Nucleus accumbens (tissue), 56 donors: Measurements from ENCODE around the gene DENND4B.
A peak's percentile ranks its signal among the peaks of the same experiment; 100 is the strongest.

ENCODE experiments used
- DNase-seq, 56 donors: peaks; one replicate each; lab custom pipeline; 2025; lab: John Stamatoyannopoulos, UW

The DENND4B gene

DNA sequence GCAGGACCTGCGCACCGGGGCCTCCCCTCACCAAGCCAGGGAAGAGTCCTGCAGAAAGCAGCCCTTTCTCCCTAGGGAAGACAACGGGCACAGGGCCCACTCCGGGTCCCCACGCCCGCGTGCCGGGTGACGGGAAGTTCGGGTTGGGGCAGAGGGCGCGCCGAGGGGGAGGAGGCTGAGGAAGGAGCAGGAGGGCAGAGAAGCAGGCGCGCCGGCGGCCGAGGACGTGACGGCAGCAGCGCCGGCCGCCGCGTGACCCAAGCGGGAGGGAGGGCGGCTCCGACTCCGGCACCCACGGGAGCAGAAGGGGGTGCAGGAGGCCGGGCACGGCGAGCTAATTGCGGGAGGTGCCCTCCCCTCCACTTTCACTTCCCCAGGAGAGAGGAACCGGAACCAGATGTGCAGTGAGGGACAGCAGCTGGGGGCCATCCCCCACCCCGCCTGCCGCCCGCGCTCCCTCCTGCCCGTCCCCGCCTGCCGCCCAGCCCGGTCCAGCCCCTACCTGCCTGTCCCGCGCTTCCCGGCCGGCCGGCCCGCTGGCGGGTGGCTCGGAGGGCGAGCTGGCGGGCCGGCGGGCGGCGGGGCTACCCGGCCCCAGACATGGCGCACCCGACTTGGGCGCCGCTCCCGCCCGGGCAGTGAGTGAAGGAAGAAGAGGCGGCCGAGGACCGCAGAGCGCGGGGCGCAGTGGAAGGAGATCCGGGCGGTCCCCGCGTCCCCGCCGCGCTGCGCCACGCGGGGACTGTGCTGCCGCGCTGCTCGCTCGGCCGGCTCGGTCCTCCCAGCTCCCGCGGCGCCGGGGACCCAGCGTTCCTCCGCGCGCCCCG lies 510 bp downstream of the DENND4B start:
- DNase-seq: peak in 54 of 56 donors; percentile 23 to 83 (median 64)

DNA sequence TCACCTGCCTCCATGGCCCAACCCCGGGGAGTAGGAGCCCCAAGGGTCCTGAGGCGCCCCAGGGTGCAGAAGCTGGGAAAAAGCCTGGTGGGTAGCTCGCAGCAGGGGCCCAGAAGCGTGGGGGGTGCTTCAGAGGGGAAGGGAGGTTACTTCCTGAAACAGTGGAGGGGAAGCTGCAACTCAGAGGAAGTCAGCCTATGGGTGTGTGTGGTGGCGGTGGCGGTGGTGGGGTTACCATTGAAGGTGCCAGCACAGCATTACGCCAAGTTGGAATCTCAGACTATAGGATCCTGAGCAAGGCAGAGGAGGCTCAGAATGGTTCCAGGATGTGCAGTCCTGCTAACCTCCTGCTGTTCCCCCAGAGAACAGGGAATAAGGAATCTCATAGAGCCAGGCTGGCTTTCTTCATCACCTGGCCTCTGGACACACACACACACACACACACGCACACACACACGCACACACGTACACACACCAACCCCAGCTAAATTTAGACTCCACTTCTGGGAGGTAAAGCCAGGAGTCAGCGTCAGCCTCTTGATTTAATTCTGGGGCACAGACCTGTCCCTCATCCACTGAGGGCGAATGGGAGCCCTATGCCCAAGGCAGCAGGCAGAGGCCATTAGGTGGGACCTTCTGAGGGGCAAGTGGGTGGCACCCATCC lies 1.3 kb downstream of the DENND4B start:
- peak in 7 of 56 donors; percentile 7 to 52 (median 27) for DNase-seq

DNA sequence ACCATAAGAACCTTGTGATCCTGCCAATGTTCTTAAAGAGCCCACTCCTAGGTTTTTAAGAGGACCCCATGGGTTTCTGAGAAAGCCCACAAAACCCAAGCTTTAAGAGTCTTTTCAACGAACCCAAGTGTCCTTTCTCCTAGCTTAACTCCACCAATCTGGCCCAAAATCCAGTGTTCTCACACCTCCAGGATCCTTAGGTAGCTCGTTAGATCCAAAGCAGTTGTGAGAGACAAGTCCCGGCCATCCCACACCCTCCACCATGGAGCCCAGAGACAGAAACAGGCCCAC lies 1.7 kb downstream of the DENND4B start:
- DNase-seq: no peak

DNA sequence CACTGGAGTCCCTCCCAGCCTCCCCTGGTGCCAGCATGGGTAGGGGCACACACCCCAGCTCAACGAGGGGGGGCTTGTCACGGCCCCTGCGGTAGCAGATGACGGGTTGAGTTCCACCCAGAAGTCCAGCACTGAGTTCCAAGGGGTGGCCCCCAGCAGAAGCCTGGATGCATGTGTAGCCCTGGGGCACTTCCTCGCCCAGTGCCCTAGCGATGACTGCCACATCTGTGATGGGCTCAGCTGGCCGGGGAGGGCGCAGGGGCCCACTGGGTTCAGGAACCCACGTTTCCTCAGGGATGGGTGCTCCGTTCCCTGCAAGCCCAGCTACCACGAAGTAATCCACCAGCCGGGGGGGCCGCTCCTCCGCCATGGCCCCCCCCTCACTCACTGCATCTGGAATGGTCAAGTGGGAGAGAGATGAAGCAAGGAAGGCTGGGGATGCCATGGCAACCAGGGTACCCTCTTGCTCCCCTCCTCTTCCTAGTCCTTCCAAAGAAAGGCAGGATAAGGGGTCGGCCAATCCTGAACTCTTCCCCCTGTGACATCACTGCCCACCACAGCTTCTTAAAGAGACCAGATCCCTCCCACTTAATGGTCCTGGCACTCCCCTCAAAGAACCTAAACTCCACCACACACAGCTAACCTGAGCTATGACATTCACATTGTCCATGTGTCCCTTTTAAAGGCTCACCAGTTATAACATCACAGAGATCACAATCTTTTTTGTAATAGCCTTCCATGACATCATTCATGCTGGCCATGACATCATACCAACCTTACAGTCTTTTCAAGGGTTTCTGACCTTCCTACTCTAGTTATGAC lies 2.3 kb downstream of the DENND4B start:
- no peak for DNase-seq

DNA sequence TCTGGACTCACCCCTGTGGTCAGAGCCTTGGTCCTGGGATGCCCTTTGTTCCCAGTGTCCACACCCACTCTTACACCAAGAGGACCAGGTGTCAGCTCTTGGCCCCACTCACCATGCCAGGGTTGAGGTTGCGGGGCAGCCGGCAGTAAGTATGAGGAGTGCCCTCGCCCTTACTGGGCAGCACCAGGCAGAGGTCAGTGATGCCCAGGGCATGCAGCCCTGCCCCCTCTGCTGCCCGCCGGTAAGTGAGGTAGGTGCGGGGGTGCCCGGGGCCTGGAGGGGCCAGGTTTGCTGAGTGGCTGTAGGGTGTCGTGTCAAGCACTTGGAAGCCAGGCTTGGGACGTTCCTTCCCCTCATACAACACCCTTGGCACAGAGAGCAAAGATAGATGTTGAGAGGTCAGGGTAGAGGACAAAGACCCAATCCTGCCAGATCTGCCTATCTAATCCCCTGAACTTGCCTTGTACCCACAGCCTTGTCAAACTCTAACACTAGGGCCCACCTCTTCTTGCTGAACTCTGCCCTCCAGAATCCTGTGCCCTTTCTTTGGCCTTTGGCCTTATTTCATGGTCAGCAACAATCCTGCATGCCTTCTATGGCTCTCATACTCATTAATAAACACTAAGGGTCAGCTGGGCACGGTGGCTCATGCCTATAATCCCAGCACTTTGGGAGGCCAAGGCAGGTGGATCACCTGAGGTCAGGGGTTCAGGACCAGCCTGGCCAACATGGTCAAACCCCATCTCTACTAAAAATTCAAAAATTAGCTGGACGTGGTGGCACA lies 3.6 kb downstream of the DENND4B start:
- no peak for DNase-seq

DNA sequence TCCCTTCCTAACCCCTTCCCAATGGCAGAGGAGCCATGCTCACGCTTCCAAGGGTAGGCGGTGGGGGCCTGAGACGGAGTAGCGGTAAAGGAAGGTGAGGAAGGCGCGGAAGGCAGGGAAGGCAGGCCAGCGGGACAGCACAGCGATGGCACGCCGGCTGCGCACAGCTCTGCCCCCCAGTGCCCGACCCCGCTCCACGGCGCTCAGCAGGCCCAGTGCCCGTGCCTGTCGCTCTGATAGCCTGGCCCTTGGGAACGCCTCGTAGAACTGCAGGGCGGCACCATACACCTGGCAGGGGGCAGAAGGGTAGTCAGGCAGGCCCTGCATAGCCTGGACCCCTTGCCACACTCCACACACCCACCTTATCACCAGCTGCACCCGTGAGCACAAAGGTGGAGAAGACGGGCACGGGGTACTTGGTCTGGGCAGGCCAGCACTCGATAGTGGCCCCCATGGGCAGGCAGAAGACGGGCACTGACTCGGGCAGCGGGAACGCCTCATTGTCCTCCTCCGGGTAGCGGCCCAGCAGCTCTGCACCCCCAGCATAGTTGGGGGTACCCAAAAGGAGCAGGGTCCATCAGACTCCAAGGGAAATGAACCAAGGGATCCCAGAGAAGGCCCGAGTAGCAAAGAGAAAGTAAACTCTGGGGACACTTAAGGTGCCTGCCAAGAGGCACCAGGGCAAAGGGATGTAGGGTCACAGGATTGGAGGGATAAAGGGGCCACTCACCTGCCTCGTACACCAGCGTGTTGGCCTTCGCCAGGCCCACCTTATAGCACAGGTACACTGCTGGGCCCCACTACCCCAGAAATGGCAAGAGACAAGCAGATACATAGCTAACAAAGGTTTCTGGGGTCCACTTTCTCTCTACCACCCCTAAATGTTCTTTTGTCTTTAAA lies 4.4 kb downstream of the DENND4B start:
- no peak for DNase-seq

DNA sequence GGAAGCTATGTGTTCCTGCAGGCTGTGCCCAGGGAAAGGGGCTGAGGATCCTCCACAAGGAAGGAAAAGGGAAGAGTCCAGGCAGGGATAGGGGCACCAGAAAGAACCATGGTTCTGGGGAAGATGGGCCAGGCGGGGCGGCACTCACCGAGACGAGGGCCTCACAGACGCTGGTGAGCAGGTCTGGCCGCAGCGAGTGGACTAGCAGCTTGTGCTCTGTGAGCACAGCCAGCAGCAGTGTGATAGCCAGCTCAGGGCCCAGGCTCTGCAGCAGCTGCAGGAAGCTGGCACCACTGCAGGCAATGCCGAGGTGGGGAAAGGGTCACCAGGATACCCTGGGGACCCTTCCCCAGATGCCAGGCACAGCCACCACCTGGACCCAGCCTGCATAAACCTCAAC lies 5.8 kb downstream of the DENND4B start:
- DNase-seq: no peak

DNA sequence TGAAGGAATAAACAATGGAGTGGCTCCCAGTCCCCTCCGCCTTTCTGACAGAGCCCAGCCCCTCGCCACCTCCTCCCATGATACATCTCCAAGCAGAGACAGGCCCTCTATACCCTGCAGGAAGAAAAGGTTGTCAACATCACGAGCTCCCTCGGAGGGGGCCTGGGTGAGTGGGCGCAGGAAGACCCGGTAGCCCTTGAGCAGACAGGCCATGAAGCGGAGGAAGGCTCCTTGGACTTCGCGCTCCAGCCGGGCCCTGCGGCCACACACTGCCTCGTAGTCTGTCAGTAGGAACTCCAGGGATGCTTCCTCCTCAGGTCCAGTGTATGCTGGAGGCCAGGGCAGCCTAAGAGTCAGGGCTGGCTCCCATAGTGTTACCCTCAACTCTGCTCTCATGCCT lies 7.0 kb downstream of the DENND4B start:
- no peak for DNase-seq

DNA sequence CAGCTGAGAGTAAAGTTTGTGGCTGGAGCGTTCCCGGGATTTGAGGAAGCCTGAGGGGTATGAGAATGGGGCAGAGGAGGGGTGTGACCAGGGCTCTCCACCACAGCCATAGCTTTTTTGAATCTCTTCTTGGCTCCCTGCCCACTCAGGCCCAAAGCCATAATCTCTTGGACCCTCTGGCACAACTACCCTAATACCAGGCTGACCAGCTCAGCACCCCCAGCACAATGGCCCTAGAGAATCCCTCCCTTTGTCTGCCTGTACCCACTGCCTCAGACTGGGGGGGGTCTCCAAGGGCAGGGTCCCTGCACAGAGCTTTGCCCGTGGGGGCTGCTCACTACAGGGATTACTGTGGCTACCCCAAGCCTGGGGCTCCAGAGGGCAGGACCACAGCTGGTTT lies 7.5 kb downstream of the DENND4B start:
- DNase-seq: no peak

DNA sequence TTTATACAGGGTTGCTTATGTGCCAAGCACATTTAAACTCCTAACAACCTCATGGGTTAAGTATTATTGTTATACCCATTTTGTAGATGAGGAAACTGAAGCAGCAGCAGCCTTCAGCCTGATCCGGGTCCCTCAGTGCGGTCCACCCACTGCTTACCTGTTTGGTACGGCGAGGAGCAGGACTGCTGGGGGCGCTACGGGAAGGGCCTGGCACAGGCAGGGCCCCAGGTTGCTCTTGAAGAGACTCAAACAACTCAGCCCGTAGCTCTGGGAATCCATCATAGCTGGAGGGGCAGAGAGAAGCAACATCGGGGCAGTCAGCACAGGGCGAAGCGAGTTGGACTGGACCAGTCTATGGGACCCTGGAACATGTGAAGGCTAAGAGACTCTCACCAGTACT lies 9.2 kb downstream of the DENND4B start:
- no peak for DNase-seq

DNA sequence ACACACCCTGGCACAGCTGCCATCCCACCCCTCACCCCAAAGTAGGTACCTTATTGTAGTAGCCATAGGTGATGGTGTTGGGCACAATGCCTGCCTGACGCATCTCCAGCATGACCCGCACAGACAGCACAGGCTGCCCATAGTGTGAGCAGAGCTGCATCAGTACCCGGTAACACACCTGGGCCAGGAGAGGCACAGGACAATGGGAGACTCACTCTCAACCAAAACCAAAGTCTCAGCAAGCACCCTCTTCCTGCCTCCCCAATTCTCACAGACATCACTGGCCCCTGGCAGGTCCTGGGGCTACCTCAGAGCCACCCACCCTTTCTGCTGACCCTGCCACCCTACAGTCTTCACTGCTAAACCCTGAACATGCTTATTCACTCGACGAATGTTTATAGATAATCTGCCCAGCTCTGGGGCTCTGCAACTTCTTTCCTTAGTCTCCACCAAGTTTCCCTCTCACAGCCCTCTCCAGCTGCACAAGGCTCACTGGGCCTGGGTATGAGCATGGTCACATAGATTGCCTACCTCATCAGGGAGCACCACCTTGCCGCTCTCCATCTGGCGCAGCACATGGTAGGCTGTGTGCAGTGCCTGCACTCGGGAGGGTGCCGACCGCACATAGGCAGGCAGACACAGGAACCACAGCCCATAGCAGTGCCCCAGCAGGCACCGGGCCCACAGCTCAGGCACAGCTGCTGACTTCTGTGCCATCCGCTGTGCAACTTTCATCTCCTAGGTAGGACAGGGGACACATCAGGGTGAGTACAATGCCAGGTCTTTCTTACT lies 10.3 kb downstream of the DENND4B start:
- no peak for DNase-seq

DNA sequence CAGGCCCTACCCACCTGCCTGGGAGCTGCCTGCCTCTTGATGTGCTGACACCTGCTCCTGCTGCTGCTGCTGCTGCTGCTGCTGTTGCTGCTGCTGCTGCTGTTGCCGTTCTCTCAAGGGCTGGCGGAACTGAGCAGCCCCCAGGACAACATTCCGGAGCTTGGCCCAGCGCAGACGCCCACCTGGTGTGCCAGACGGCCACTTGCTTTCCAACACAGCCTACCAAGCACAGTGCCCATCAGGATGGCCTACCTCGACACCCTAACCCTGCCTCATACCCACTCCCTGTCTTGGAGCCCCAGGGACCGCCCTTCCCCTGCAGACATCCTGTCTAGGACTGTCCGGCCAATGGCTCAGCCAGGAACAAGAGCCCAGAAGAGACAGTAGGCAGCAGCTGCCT lies 11.8 kb downstream of the DENND4B start:
- no peak for DNase-seq

DNA sequence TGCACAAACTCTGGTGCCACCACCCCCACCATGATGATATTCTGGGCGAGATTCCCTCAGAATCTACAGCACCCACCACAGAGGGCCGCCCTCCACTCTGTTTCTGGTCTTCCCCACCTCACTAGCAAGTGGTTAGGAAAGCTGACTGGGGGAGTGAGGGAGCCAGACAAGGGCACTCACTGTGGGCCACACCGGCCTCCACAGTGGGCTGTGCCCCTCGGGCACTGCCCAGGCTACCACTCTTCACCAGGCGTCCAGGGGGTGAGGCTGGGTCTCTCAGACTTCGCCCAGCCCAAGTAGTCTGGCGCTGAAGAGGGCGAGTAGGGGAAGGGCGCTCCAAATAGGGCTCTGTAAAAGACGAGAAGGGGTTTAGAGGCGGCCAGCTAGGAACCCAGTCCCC lies 12.6 kb downstream of the DENND4B start:
- no peak for DNase-seq

DNA sequence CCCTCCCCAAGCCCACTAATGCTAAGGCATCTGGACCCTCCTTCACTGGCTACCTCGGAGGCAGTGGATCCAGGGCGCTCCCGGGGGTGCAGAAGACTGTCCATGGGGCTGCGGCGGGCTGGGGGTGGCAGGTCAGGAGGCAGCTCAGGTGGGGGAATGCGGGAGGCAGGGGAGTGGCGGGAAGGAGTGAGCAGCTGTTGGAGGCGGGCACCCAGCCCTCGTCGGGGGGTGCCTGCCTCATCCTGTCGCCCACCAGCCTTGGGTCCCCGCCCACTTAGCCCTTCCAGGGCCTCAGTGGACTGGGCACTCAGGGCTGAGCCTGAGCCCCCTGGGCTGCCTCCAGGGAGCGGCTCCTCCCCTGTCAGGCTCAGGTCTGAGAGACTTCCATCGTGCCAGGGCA lies 13.1 kb downstream of the DENND4B start:
- no peak for DNase-seq

DNA sequence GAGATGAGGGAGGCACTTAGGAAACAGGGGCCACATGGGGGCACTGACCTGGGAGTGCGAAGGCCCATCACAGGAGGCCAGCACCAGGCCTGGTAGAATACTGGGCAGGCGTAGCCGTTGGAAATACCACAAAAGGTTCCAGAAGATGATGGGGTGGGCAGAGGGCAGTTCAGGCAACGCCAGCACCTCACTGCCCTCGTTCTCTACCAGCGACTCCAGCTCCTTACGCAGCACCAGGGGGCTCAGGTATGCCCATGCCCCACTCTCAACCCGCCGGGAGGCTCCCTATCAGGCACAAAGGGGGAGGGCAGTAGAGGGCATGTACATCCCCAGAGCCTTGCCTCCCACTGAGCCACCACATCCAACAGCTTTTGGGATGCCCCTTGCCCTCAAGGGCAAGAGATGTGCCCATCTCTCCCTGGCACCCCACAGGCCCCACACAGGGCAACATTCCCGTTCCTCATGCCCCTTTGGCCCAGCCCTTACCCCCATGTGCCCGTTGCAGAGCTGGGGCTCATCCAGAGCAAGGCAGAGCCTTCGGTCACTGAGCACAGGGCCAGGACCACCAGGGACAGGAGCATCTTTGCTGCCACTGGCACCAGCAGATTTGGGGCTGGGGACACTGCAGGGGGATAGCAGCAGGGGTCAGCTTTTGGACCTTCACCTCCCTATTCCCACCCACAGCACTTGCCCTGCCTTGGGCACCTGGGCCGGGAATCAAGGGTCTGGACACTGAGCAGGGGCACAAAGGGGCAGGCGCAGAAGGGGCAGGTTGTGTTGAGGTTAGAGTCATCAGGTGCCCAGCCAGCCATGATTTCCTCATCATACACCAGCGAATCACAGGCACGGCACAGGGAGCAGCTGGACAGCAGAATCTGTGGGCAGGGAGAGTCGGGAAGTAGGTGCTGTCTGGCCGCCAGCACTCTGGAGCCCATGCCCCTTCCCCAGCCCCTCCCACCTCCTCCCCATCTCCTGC lies 14.1 kb downstream of the DENND4B start:
- DNase-seq: no peak

DNA sequence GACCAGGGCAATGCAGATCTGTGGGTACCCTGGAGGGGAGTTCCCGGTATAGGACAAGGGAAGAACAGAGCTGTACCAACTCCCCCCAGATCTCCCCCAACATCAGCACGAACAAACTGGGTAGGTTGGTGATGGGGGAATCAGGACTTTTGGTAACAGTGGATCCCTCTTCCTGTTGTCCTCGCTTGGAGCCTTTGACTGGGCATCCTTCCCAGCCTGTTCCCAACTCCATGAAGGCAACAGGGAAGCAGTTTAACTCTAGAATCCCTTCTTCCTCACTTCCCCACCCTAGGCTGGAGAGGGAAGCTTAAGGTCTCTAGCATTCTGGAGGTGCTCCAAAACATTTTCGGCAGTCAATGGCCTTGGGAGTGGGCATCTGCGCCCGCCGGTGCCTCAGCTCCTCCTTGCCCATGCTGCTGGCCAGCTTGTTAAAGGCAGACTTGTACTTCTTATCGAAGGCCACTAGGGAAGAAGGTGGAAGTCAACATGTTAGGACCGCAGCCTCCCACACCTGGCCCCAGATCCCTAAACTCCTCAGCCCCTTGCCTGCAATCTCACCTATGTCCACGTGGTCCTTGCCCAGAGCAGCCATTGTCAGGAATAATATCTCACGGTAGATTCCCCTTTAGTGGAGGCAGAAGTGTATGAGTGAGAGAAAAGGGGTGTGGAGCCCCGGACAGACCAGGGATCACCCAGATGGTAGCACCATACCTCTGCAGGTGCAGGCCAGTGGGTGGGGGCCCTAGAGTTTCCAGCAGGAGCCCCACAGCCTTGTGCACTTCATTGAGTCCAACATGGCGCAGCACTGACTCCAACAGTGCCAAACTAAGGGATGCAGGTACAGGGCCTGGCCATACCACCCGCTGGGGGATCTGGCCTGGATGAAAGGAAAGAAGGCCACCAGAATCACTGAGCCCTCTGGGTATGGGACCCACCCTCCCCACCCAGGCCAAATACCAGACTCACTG lies 16.3 kb downstream of the DENND4B start:
- peak in 3 of 56 donors; percentile 15 to 41 (median 25) for DNase-seq
